A673 (cell line): ENCODE results near the gene SPTBN4.
"Not testable (repeated sequence)": the region's sequence is repeated elsewhere in the genome, so short reads cannot be mapped to it uniquely, and the experiment has no call there.

Experiments used
- EZH2 ChIP-seq: fragments of 200-600 bp; sonication (generic); IDR thresholded peaks from 2 replicates; pipeline ENCODE4 v1.6.1; 2017; ENCODE audit warnings: borderline replicate concordance, low read depth, mild to moderate bottlenecking, mixed read lengths, antibody characterized with exemption, low read length; ENCODE audit not compliant: poor library complexity, severe bottlenecking
- TF ChIP-seq, protein P1 (sequence below): fragments of 300-800, 200-600 bp; sonication (generic); conservative IDR thresholded peaks from 2 replicates; pipeline ENCODE4 v1.5.1; 2017; ENCODE audit warnings: low read depth, mild to moderate bottlenecking, antibody characterized with exemption, low read length, moderate library complexity, mixed read lengths

DNA sequence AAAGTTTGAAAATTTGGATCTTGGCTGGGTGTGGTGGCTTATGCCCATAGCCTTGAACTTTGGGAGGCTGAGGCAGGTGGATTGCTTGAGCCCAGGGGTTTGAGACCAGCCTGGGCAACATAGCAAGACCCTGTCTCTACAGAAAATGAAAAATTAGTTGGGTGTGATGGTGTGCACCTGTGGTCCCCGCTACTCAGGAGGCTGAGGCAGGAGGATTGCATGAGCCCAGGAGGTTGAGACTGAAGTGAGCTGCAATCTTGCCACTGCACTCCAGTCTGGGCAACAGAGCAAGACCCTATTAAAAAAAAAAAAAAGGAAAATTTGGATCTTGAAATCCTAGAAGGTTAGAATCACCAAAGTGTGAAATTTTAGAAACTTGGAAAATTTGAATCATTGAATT lies 97.7 kb downstream of the SPTBN4 start:
- TF ChIP-seq, protein P1, sequence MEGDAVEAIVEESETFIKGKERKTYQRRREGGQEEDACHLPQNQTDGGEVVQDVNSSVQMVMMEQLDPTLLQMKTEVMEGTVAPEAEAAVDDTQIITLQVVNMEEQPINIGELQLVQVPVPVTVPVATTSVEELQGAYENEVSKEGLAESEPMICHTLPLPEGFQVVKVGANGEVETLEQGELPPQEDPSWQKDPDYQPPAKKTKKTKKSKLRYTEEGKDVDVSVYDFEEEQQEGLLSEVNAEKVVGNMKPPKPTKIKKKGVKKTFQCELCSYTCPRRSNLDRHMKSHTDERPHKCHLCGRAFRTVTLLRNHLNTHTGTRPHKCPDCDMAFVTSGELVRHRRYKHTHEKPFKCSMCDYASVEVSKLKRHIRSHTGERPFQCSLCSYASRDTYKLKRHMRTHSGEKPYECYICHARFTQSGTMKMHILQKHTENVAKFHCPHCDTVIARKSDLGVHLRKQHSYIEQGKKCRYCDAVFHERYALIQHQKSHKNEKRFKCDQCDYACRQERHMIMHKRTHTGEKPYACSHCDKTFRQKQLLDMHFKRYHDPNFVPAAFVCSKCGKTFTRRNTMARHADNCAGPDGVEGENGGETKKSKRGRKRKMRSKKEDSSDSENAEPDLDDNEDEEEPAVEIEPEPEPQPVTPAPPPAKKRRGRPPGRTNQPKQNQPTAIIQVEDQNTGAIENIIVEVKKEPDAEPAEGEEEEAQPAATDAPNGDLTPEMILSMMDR: not testable (repeated sequence)
- not testable (repeated sequence) for TF ChIP-seq EZH2
